RWPE2 (cell line): Measurements from ENCODE around the gene TUBB3.
A peak's percentile ranks its signal among the peaks of the same experiment; 100 is the strongest.
"Not testable (repeated sequence)": the region's sequence is repeated elsewhere in the genome, so short reads cannot be mapped to it uniquely, and the experiment has no call there.

ENCODE experiments used
- ATAC-seq: fragments of 200-7000 bp; cut with Tn5 transposase; 3 replicates; pipeline ENCODE4 v1.9.1; 2021; ENCODE audit warnings: low read depth
- DNase-seq: peaks from one replicate; pipeline ENCODE4 v3.0.0-alpha.2; 2020; ENCODE audit warnings: low spot score
- H3K27ac ChIP-seq: fragments of 450-650 bp; 2 replicates; pipeline ENCODE4 v1.5.1; 2017; ENCODE audit warnings: mild to moderate bottlenecking; ENCODE audit not compliant: poor library complexity, severe bottlenecking
- H3K27me3 ChIP-seq: fragments of 250-450 bp; sonication (Bioruptor Pico); 2 replicates; pipeline ENCODE4 v1.5.1; 2021; ENCODE audit warnings: mild to moderate bottlenecking, moderate library complexity; ENCODE audit not compliant: insufficient read depth, poor library complexity, severe bottlenecking
- H3K36me3 ChIP-seq: fragments of 250-450 bp; sonication (Bioruptor Pico); 2 replicates; pipeline ENCODE4 v1.5.1; 2020; ENCODE audit warnings: low read depth, mild to moderate bottlenecking, moderate library complexity
- H3K4me1 ChIP-seq: fragments of 250-450 bp; sonication (Bioruptor Pico); 2 replicates; pipeline ENCODE4 v1.5.1; 2021; ENCODE audit warnings: mild to moderate bottlenecking, moderate library complexity; ENCODE audit not compliant: insufficient read depth, poor library complexity, severe bottlenecking
- H3K4me3 ChIP-seq: fragments of 250-450 bp; sonication (Bioruptor Pico); 2 replicates; pipeline ENCODE4 v1.5.1; 2021; ENCODE audit warnings: mild to moderate bottlenecking, moderate library complexity; ENCODE audit not compliant: severe bottlenecking
- H3K9me3 ChIP-seq: fragments of 250-450 bp; sonication (Bioruptor Pico); 2 replicates; pipeline ENCODE4 v1.5.1; 2021; ENCODE audit warnings: mild to moderate bottlenecking, moderate library complexity; ENCODE audit not compliant: severe bottlenecking
- CTCF ChIP-seq: fragments of 450-650 bp; IDR thresholded peaks from one replicate; pipeline ENCODE4 v1.5.1; 2017; ENCODE audit warnings: mild to moderate bottlenecking, moderate library complexity; ENCODE audit not compliant: poor library complexity, severe bottlenecking

Gene TUBB3

GRCh38 chr16:89934611-89935553, 11.7 kb downstream of the TUBB3 start:
- no peaks in the 10 kb centered on the region for H3K4me1 ChIP-seq
- no peak overlapping the region for H3K27ac ChIP-seq
- peak; percentile 74 for DNase-seq
- no peak for TF ChIP-seq CTCF
- ATAC-seq = no peak
- no peaks in the 10 kb centered on the region for H3K27me3 ChIP-seq
- peaks cover 23% of the 10 kb centered on the region for H3K36me3 ChIP-seq
- no peaks in the 10 kb centered on the region for H3K9me3 ChIP-seq
- no peak overlapping the region for H3K4me3 ChIP-seq

DNA sequence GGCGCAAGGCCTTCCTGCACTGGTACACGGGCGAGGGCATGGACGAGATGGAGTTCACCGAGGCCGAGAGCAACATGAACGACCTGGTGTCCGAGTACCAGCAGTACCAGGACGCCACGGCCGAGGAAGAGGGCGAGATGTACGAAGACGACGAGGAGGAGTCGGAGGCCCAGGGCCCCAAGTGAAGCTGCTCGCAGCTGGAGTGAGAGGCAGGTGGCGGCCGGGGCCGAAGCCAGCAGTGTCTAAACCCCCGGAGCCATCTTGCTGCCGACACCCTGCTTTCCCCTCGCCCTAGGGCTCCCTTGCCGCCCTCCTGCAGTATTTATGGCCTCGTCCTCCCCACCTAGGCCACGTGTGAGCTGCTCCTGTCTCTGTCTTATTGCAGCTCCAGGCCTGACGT, 12.5 kb downstream of the TUBB3 start:
- not testable (repeated sequence) for H3K27ac ChIP-seq, H3K27me3 ChIP-seq, H3K4me1 ChIP-seq, ATAC-seq, H3K9me3 ChIP-seq, H3K4me3 ChIP-seq
- peaks cover 17% of the 10 kb centered on the region for H3K36me3 ChIP-seq
- DNase-seq = peak; percentile 76

DNA sequence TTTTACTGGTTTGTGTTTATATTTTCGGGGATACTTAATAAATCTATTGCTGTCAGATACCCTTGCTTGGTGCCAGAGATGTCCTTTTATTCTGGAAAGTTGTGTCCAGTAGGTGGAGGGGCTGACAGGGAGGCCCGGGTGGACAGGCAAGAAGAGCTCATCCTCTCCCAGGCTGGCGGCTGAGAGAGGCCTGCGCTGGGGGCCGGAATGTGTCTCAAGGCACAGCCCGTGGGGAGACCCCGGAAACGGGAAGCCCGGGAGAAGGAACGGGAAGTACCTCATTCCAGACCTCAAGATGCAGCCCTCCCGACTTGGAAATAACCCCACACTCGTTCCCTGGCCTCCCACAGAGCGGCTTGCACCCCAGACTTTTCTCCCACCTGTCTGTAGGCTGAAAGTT, 12.9 kb downstream of the TUBB3 start:
- no peaks in the 10 kb centered on the region for H3K9me3 ChIP-seq
- TF ChIP-seq CTCF = no peak
- no peaks in the 10 kb centered on the region for H3K27me3 ChIP-seq
- ATAC-seq (no peak), DNase-seq (no peak)
- H3K36me3 ChIP-seq = peaks cover 17% of the 10 kb centered on the region
- H3K4me1 ChIP-seq = no peaks in the 10 kb centered on the region
- H3K27ac ChIP-seq = no peak overlapping the region
- no peak overlapping the region for H3K4me3 ChIP-seq

DNA sequence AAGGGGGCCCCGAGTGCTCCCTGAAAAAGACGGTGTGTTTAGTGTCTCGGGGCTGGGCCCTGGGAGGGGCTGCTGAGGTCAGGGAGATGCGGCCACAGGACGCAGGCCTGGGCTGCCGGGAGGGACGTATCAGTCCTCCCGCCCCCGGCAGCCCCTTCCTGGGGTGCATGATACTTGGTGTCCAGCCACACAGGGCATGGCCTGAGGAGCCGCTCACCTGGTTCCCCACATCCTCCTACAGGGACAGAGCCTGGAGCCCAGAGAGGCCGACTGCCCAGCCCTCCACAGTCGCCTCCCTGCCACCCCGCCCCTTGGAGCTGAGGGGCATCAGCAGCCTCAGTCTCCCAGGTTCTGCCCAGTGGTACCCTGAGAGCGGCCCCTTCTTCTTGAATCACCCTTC, 13.4 kb downstream of the TUBB3 start:
- no peaks in the 10 kb centered on the region for H3K27me3 ChIP-seq
- no peak overlapping the region for H3K27ac ChIP-seq
- DNase-seq = no peak
- no peak for ATAC-seq
- no peaks in the 10 kb centered on the region for H3K4me1 ChIP-seq
- H3K36me3 ChIP-seq = peaks cover 17% of the 10 kb centered on the region
- no peaks in the 10 kb centered on the region for H3K9me3 ChIP-seq
- H3K4me3 ChIP-seq = no peak overlapping the region
- no peak for TF ChIP-seq CTCF

GRCh38 chr16:89936981-89937380, 13.8 kb downstream of the TUBB3 start:
- DNase-seq (no peak), ATAC-seq (no peak)
- TF ChIP-seq CTCF = no peak
- Histone ChIP-seq H3K27me3 (no peaks in the 10 kb centered on the region), H3K9me3 (no peaks in the 10 kb centered on the region), H3K4me3 (no peak overlapping the region), H3K27ac (no peak overlapping the region), H3K36me3 (peaks cover 17% of the 10 kb centered on the region), H3K4me1 (no peaks in the 10 kb centered on the region)
